ENCODE measurements around the gene PALM2AKAP2.
"Not testable (repeated sequence)": the region's sequence is repeated elsewhere in the genome, so short reads cannot be mapped to it uniquely, and the experiment has no call there.

Gene PALM2AKAP2

GRCh38 chr9:109817846-109818472, 38.0 kb downstream of the PALM2AKAP2 start:
- peak; percentile 74 for TF ChIP-seq CTCF (conservative IDR thresholded peaks at IDR 0.05; ENCODE audit: low read depth, low read length)
- peak; percentile 89 for DNase-seq (ENCODE audit: low read depth)
- no peak overlapping the region for H3K4me3 ChIP-seq (ENCODE audit: low read length)

GRCh38 chr9:109821711-109822110, 41.7 kb downstream of the PALM2AKAP2 start:
- no peak for TF ChIP-seq CTCF (conservative IDR thresholded peaks at IDR 0.05; ENCODE audit: low read depth, low read length)
- DNase-seq (ENCODE audit: low read depth): no peak
- H3K4me3 ChIP-seq (ENCODE audit: low read length): no peak overlapping the region

GRCh38 chr9:109825383-109825782, 45.4 kb downstream of the PALM2AKAP2 start:
- not testable (repeated sequence) for DNase-seq (ENCODE audit: low read depth); H3K4me3 ChIP-seq (ENCODE audit: low read length)

- no peak overlapping the region for H3K4me3 ChIP-seq (ENCODE audit: low read length)
- TF ChIP-seq CTCF (conservative IDR thresholded peaks at IDR 0.05; ENCODE audit: low read depth, low read length): no peak
- no peak for DNase-seq (ENCODE audit: low read depth)
These were observed 46.6 kb downstream of the PALM2AKAP2 start for GRCh38 chr9:109826559-109826958.

- TF ChIP-seq CTCF (conservative IDR thresholded peaks at IDR 0.05; ENCODE audit: low read depth, low read length): no peak
- DNase-seq (ENCODE audit: low read depth): no peak
- no peak overlapping the region for H3K4me3 ChIP-seq (ENCODE audit: low read length)
These were observed 48.3 kb downstream of the PALM2AKAP2 start for GRCh38 chr9:109828254-109828653.

Data from retinal pigment epithelial cell (primary cell).